ENCODE data around the gene ACOT11.
"Not testable (repeated sequence)": the region's sequence is repeated elsewhere in the genome, so short reads cannot be mapped to it uniquely, and the experiment has no call there.

Gene ACOT11

DNA sequence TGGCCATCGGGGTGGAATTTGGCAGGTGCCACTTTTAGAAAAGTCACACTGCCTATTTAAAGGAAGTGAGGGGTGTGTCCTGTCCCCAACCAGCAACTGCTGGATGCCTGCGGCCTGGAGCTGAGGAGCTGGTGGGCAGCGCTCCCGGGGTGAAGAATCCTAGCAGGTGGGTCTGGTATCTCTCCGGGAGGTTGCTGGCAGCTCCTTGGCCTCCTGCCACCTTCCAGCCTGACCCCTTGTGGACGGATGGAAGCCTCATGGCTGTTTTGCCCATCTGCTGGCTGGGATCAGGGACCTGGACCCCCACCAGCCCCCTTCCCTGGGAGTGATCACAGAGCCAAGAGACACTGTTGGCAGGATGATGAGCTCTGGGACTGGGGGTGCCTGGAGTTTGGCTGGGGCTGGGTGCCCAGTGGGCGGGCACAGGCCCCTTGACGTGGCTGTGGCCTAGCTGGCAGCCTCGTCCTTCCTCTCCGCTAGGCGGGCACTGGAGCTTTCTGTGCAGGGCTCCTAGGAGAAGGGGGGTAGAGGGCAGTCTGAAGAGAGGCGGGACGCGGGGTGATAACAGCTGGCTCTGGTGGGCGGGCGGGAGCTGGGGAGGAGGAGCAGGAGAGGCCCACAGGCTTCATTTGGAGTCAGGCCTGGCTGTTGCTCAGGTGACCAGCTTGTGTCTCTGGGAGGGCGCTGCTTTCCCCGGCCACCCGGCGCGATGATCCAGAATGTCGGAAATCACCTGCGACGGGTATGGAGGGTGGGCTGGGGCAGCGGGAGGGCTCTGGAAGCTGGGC lies at the start of gene ACOT11:
TSS of gene ACOT11 (plus strand) at position 628 of the 788 bp plus-strand sequence. CDS start at position 710, 82 bp downstream.
- DNase-seq (ENCODE audit: extremely low read depth in 1 of 2, low read depth in 1 of 2) = no peak

DNA sequence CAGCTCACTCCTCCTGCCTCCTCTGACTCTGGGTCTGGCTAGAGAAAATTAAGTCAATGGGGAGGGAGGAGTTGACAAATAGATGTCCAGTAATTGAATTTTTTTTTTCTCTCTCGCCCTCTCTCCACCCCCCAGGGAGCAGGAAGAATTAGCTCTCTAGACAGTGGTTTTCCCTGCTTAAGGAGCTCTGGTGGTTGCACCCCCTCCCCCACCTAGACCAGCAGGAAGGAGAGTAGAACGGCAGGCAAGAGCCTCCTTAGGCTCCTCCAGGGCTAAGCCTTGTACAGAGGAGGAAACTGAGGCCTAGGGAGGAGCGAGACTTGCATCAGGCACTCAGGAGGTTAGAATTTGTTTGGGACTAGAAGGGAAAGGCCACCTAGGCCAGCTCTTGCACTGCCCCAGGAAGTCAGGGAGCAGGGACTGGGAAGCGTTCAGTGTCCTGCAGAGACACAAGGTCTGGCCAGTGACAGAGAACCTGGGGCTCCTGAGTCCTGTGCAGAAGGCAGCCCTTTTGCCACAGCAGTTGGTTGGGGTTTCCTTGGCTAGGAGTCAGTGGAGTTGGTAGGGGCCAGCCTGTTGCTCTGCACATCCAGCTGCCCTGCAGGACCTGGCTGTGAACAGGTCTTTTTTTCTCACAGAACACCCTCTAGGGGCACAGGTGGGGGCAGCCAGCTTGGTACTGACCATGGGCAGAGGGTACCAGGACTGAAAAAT lies 49.5 kb upstream of the ACOT11 start:
- no peak for DNase-seq (ENCODE audit: extremely low read depth in 1 of 2, low read depth in 1 of 2)

DNA sequence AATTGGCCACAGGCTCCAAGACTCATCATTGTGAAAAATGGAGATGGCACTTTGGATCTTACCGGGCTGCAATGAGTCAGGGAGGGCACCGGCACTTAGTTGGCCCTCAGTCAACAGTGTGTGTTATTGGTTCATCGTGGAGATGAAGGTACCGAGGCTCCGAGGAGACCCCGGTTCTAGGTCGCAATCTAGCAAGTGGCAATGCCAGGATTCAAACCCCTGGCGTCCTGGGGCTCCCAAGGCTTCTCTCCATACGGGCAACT lies 49.0 kb upstream of the ACOT11 start:
- DNase-seq (ENCODE audit: extremely low read depth in 1 of 2, low read depth in 1 of 2) = no peak

DNA sequence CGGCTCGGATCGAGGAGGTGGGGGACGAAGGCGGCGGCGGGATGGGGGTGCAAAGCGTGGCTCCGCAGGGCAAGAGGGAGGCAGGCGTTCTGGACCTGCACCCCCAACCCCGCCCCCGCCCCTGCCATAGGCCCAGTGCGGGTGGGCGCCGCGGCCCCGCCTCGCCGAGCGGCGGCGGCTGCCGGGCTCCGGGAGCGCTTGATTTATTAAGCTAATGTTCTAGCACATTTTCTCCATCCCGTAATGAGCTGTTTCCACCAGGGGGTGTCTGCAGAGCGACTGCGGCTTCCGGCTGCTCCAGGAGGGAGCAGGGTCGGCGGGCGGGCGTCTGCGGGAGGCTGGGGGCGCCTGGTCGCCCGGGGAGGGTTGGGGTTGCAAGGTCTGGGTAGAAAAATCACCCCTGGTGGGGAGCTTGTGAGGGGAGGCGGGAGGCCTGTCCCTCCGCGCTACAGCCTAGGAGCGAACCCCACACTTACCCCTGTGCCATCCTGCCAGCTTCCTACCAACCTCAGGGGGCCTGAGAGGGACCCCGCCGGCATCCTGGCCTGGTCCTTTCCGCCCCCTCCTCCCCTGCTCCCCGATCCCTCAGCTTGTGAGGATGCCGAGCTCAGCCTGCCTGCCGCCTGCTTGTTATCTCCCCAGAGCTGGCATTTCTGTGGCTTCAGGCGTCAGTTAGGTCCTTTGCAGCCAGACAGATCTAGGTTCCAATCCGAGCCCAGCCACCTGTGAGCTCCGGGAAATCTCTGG lies 48.5 kb upstream of the ACOT11 start:
- no peak for DNase-seq (ENCODE audit: extremely low read depth in 1 of 2, low read depth in 1 of 2)

DNA sequence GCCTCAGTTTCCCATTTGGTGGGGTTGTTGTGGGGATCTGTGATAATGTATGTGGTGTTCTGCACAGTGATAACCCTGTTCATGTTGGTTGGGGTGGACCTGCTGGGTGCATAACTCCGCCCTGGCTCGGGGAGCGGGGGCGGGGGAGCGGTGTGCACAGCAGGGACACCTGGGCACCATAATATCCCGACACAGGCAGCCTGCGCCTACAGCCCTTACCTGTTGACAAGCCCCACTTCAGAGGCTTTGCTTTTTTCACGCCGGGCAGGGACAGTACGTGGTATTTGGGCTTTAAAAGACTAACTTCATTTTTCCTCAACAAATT lies 48.0 kb upstream of the ACOT11 start:
- no peak for DNase-seq (ENCODE audit: extremely low read depth in 1 of 2, low read depth in 1 of 2)

DNA sequence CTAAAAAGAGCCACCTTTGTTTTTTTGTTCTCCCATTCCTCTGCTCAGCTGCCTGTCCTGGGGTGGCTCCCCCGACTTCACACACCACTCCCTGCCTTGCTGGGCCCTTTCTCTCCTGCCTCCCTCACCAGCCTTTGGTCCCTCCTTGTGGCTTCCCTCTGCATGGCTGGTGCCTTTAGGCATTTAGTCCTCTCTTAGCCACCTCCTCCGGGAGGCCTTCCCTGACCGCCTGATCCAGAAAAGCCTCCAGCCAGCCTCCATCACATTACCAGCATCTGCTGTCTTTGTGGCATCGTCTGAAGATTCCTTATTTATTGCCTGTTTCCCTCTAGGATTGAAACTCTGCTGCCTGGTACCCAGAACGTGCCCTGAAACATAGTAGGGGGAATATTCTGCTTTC lies 46.2 kb upstream of the ACOT11 start:
- DNase-seq (ENCODE audit: extremely low read depth in 1 of 2, low read depth in 1 of 2) = no peak

DNA sequence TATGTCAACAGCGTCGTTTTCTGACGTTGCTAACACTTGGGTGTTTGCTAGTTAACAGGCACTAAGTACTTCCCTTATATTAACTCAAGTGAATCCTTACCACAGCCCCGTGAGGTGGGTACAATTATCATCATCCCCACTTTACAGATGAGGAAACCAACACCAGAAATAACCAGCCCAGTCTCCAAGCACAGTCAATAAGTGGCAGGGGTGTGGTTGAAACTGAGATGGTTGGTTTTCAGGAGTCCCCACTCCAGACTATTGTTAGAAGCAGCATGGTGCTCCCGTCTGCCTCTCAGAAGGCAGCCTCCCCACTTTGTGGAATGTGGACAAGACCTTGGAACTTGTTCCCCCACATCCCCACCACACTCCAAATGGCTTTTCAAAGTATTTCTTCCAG lies 45.7 kb upstream of the ACOT11 start:
- DNase-seq (ENCODE audit: extremely low read depth in 1 of 2, low read depth in 1 of 2) = no peak

DNA sequence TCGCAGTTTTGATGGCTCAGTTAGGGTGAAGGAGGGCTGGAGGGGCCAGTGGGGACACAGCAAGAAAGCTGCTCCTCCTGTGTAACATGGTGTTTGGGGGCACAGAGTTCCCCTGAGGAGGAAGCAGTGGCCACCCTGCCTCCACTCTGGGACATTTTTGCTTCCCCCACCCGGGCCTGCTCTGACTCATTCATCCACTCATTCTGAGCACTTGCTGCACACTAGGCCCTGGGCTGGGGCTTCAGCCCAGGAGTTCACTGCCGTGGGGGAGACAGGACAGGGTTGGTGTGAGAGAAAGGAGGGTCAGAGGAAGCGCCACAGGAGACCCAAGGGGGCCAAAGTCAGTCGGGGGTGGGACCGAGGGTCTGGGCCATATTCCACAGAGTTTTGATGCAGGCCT lies 41.4 kb upstream of the ACOT11 start:
- no peak for DNase-seq (ENCODE audit: extremely low read depth in 1 of 2, low read depth in 1 of 2)

DNA sequence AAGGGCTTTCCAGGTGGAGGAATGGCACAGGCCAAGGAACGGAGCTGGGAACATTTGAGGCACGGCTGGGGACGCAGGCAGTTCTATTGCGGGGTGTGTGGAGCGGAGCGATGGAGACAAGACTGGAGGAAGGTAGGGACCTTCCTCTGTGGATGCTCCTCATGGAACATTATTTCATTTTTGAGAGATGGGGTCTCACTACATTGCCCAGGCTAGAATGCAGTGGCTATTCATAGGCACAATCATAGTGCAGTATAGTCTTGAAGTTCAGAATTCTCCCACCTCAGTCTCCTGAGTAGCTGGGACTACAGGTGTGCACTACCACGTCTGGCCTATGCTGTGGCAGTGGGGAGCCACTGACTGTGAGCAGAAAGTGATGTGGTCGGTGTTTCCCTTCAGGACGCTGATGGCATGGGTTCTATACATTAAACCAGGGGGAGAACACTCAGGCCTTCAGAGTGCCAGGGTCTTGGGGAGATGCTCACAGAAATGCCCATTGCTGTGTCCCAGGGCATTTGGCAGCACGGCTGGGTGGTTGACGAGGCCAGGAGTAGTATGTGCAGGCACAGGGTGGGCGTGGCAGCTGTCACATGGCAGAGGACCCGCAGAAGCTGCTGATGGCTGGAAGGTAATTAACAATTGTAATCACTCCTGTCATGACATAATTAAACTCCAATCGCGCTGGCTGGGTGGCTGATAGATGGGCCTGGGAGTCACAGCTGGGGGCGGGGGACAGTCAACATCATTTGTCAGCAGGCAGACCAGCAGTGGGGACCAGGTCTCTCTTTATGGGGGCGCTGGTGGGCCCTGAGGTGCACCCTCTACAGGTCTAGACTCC lies 40.8 kb upstream of the ACOT11 start:
- DNase-seq (ENCODE audit: extremely low read depth in 1 of 2, low read depth in 1 of 2) = no peak

DNA sequence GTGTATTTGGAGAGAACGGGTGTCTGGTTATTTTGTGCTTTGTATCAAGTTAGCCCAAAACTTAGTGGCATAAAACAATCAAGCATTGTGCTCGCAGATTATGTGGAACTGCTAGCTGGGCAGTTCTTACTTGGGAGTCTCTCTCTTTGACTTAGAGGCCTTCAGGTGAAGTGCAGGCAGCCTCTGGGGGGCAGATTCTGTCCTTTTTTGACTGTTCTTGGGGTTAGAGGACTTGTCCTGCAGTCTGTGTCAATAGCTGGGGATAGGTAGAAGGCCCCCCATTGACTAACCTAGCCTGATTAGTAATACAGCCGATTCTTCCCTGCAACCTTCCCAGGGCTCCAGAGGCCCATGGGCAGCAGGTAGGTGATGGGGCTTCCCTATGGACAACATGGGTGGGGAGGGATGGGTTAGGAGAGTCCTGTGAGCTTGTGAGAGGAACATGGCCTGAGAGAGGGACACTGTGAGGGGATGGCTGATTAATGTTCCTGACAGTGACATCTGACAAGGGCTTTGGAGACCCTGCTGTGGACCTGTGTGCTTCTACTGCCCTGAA lies 37.2 kb upstream of the ACOT11 start:
- DNase-seq (ENCODE audit: extremely low read depth in 1 of 2, low read depth in 1 of 2) = no peak

DNA sequence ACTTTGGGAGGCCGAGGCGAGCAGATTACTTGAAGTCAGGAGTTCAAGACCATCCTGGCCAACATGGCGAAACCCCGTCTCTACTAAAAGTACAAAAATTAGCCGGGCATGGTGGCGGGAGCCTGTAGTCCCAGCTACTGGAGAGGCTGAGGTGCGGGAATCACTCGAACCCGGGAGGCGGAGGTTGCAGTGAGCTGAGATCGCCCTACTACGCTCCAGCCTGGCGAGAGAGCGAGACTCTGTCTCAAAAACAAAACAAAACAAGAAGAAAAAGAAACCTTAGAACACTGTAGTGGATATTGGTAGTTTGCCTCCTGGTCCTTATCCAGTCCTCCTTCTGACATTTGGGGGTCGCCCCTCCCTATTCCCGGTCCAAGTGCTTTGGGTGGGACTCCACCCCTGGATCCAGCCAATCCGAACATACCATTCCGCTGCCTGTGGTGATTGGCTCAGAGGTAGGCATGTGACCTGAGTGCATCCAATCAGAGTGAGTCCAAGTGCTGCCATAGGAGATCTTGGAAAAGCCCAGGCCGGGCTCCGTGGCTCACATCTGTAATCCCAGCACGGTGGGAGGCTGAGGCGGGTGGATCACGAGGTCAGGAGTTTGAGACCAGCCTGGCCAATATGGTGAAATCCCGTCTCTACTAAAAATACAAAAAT lies 34.0 kb upstream of the ACOT11 start:
- DNase-seq (ENCODE audit: extremely low read depth in 1 of 2, low read depth in 1 of 2) = not testable (repeated sequence)

DNA sequence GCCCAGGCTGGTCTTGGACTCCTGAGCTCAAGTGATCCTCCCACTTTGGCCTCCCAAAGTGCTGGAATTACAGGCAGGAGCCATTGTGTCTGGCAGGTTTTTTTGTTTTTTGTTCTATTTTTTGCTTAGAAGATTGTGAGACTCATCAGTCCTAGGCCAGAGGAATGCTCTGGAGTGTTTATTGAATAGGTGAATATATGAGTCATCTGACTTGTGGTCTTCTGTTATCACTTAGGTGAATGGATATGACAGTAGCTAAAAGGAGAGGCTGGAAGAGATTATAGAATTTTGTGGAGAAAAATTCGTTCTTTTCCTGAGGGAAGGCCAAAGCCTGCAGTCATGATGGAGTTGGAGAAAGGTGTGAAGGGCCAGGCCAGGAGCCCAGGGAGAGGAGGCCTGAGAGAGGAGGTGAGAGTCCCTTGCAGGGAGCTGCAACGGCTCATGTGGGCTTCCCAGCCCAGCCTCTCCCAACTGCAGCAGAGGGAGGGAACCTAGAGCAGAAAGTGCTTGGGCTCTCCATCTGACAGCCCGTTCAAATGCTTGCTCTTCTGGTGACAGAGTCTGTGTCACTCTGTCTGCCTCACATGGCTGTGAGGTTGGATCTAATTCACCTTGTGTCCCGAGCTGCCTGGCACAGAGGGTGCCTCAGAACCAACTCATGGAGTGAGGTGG lies 31.6 kb upstream of the ACOT11 start:
- no peak for DNase-seq (ENCODE audit: extremely low read depth in 1 of 2, low read depth in 1 of 2)

DNA sequence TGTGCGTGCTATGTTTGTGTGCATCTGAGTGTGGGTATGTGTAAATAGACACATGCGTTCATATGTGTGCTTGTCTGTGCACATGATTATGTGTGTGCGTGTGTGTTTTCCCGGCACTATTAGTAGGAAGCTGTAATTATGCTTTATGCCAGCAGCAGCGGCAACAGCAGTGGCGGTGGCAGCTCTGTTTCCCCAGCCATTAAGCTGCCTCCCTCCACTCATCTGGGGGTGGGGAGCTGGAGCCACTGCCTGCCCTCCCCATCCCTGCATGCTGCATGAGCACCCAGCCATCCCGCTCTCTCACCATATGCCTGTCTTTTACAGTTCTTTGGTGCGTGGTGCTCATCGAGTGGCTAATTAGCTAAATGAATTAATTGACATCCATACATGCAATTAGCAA lies 30.5 kb upstream of the ACOT11 start:
- no peak for DNase-seq (ENCODE audit: extremely low read depth in 1 of 2, low read depth in 1 of 2)

DNA sequence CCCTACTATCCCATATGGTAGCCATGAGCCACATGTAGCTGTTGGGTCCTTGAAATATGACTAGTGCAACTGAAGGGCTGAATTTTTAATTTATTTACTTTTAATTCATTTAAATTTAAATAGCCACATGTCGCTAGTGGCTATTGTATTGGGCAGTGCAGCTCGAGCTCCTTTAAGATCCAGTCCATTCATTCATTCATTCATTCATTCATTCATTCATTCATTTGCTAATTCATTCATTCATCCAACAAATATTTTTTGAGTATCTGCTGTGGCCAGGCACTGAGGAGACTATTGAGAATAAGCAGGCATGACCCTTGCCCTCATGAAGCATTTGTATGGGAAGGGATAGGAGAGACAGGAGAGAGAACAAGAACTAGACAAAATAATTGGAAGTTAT lies 29.5 kb upstream of the ACOT11 start:
- no peak for DNase-seq (ENCODE audit: extremely low read depth in 1 of 2, low read depth in 1 of 2)

DNA sequence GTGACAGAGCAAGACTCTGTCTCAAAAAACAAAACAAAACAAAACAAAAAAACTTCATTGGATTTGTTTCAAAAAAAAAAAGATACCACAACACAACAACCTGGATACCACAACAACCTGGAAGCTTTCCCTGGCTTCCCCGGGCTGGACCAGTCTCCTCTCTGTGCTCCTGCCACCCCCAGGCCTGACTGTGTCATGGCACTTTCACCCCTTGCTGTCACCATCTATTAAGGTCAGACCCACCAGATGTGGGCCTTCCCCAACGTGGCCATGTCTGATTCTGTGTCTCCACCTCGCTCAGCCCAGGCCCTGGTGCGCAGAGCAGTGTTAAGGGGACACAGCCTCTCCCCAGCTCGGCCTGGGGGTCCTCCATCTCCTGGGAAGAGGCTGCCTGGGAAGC lies 28.3 kb upstream of the ACOT11 start:
- no peak for DNase-seq (ENCODE audit: extremely low read depth in 1 of 2, low read depth in 1 of 2)

DNA sequence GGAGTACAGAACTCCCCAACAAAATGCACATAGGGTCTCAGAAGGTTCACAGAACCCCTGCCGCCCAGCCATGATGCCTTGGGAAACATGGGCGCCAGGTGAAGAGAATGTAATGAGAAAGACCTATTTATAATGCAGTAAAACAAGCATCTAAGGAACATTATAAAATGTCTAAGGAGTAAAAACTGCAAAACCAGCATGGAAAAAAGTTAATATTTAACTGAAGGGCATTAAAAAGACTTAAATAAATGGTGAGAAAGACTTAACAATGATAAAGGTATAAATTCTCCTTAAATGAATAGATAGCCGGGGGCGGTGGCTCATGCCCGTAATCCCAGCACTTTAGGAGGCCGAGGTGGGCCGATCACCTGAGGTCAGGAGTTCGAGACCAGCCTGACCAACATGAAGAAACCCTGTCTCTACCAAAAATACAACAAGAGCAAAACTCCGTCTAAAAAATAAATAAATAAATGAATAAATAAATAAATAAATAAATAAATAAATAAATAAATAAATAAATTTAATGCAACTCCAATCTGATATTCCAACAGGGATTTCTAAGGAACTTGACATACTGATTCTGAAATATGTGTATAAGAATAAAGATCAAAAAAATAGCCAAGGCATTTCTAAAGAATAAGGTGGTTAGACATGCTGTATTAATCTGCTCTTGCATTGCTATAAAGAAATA lies 27.3 kb upstream of the ACOT11 start:
- no peak for DNase-seq (ENCODE audit: extremely low read depth in 1 of 2, low read depth in 1 of 2)

DNA sequence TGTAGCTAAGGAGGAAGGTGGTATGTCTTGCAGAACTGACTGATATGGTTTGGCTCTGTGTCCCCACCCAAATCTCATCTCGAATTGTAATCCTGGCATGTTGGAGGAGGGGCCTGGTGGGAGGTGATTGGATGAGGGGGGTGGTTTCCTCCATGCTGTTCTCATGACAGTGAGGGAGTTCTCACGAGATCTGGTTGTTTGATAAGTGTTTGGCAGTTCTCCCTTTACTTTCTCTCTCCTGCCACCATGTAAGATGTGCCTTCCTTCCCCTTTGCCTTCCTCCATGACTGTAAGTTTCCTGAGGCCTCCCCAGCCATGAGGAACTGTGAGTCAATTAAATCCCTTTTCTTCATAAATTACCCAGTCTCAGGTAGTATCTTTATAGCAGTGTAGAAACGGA lies 21.5 kb upstream of the ACOT11 start:
- DNase-seq (ENCODE audit: extremely low read depth in 1 of 2, low read depth in 1 of 2) = not testable (repeated sequence)

DNA sequence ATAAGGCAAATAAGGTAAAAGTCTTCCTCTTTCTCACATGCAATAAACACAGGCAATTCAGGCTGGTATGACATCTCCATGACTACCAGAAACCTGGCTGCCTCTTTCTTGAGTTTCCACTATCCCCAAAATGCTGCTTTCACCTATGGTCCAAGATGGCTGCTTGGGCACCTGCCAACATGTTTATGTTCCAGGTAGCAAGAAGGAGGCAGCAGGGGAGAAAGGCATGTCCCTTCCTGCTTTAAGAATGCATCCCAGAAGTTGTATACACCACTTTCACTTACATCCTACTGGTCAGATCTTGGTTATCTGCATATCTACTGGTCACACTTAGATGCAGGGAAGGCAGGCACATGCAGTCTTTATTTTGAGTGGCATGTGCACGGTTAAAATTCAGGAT lies 19.4 kb upstream of the ACOT11 start:
- no peak for DNase-seq (ENCODE audit: extremely low read depth in 1 of 2, low read depth in 1 of 2)

DNA sequence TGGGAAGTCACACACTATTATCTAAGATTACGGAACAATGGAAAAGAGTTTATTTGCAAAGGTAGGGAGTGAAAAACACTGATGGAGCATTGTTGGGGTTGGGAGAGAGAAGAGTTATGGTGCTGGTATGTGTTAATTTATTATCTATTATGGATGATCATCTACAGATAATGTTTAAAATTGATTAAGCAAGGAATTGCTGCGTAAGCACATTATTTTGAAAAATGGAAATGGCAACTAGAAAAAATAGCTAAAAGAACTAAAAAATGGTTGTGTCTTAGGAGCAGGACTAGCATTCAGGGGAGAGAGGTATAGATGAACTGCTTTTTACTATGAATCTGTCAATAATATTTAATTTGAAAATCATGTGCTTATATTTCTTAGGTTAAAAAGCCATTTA lies 16.0 kb upstream of the ACOT11 start:
- no peak for DNase-seq (ENCODE audit: extremely low read depth in 1 of 2, low read depth in 1 of 2)
